BJ (cell line): ENCODE measurements around the gene UBQLN4. TPM values are rescaled to one million over a fixed set of nuclear protein-coding genes. Genes with fewer than 3 reads are reported as not detected.

ENCODE experiments used
- CTCF ChIA-PET: fragments of 350-600 bp; formaldehyde crosslinking; extraction: SDS; loops from one replicate; lab custom pipeline; 2021; ENCODE audit warnings: antibody characterized with exemption, inconsistent platforms; lab: Yijun Ruan, JAX
- POLR2A ChIA-PET: fragments of 300-600 bp; sonication (Branson Sonifier 250); formaldehyde crosslinking; extraction: SDS; loops from one replicate; lab custom pipeline; 2021; ENCODE audit warnings: antibody characterized with exemption; lab: Charles Lee
- DNase-seq: peaks from one replicate; pipeline ENCODE4 v3.0.0-alpha.2; 2011; ENCODE audit warnings: low read depth
- H3K27me3 ChIP-seq: 2 replicates; pipeline ENCODE4 v1.6.0; 2011; ENCODE audit warnings: low read length; ENCODE audit not compliant: control insufficient read depth, insufficient read depth
- H3K36me3 ChIP-seq: 2 replicates; pipeline ENCODE4 v1.5.1; 2011; ENCODE audit warnings: low read length; ENCODE audit not compliant: control insufficient read depth, insufficient read depth
- H3K4me3 ChIP-seq: 2 replicates; pipeline ENCODE4 v1.5.1; 2011; ENCODE audit warnings: low read depth, mild to moderate bottlenecking, control low read depth, low read length
- polyA plus RNA-seq: library from polyadenylated mRNA; depleted of rRNA; stranded (reverse); fragments of >200 nt; gene quantifications from 2 replicates; pipeline ENCODE4 v1.2.3, GENCODE V29; 2011
- TF ChIP-seq, protein P1 (sequence below): IDR thresholded peaks from 2 replicates; pipeline ENCODE4 v1.5.1; 2011; ENCODE audit warnings: low read depth, mild to moderate bottlenecking, control low read depth, inconsistent platforms, low read length, moderate library complexity; ENCODE audit not compliant: insufficient read depth

Gene UBQLN4
- polyA plus RNA-seq, 1 experiment: 28.3 TPM

DNA sequence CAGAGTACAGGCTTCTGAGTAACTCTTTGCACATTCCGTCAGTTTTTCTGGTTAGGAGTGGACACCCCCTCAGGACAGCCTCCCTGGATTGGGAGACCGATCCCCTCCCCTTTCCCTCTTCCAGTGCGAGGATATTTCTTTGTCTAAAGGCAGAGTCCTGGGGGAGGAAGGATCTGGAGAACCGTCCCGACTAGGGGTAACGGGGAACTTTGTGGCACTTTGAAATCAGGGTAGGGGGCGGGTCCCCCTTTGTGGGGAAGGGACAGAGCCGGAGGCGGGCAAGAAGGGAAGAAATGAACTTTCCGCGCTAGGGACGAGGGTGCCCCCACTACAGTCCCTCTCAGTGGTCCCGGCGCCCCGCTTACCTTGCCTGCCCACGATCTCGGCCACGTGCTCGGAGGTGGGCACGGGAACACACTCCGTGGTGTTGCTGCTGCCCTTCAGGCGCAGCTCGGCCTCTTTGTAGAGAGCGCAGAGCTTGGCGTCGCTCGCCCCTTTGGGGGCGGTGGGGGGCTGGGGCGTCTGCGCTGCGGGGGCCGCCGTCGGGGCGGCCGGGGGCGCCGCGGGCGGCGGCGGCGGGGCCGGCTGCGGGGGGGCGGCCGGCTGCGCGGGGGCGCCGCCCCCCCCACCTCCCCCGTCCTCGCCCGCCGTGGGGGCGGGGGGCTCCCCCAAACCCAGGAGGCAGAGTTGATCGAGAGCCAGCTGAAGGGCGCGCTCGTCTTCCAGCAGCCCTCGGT is 27.8 kb upstream of the UBQLN4 start:
- ChIA-PET CTCF (interaction anchor here (0.9 to 4.7 kb wide), 2 partner anchors 49 to 145 kb away, joined by 3 to 25 read pairs; no protein-coding TSS in a partner anchor), POLR2A (interaction anchor here (0.6 kb wide), 1 partner anchor 147 kb away, joined by 3 read pairs; no protein-coding TSS in a partner anchor)
- no peaks in the 10 kb centered on the region for H3K27me3 ChIP-seq
- no peak for DNase-seq
- H3K36me3 ChIP-seq: peaks cover 1% of the 10 kb centered on the region; the same call in 1 of the 2 replicates
- peak overlapping the region; percentile 64 for H3K4me3 ChIP-seq
- TF ChIP-seq, protein P1, sequence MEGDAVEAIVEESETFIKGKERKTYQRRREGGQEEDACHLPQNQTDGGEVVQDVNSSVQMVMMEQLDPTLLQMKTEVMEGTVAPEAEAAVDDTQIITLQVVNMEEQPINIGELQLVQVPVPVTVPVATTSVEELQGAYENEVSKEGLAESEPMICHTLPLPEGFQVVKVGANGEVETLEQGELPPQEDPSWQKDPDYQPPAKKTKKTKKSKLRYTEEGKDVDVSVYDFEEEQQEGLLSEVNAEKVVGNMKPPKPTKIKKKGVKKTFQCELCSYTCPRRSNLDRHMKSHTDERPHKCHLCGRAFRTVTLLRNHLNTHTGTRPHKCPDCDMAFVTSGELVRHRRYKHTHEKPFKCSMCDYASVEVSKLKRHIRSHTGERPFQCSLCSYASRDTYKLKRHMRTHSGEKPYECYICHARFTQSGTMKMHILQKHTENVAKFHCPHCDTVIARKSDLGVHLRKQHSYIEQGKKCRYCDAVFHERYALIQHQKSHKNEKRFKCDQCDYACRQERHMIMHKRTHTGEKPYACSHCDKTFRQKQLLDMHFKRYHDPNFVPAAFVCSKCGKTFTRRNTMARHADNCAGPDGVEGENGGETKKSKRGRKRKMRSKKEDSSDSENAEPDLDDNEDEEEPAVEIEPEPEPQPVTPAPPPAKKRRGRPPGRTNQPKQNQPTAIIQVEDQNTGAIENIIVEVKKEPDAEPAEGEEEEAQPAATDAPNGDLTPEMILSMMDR: no peak

DNA sequence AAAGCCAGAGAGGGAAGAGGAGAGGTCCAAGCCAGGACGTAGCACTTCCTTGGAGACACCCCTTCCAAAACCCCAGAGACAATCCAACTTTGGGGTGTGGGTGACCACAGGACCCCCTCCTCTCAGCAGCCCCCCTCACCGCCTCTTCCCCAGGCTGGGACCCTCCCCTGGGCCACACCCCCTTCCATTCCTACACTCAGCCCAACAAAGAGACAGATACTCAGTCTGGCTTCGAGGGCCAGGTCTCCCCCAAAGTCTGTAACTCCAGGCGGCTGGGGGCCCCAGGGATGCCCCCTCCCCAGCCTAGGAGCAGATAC is 27.2 kb upstream of the UBQLN4 start:
- no peak for DNase-seq
- ChIA-PET CTCF (interaction anchor here (0.6 to 1.2 kb wide), 2 partner anchors 53 to 97 kb away, joined by 3 read pairs; no protein-coding TSS in a partner anchor), POLR2A (no interaction called here)
- Histone ChIP-seq H3K27me3 (no peaks in the 10 kb centered on the region), H3K4me3 (peak overlapping the region; percentile 64), H3K36me3 (peaks cover 1% of the 10 kb centered on the region; the same call in 1 of the 2 replicates)
- TF ChIP-seq, protein P1: no peak

DNA sequence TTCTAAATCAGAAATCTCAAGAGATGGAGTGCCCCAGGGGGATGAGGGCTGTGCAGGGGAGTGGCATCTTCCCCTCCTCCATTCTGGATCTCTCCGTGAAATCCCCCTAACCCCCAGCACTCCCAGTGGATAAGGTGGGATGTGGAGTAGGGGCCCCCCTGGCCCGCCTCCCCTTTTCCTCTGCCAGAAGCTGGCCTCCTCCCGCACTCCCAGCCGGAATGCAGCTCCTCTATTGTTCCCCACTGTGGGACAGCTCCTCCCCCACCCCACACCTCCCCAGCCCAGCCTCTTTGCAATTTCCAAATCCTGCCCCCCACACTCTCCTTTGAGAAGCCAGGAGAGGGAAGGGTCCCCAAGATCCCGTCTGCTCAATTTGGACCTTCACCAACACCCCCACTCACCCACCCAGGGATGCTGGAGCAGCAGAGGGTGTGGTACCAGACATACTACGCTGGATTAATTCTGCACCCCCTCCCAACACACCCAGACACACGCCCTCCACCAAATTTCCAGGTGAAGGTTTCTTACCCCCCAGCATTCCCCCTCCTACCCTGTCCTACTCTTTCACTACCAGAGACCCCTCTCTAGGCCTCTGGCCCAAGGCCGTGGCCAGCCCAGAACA is 26.8 kb upstream of the UBQLN4 start:
- ChIA-PET CTCF (interaction anchor here (0.6 to 1.2 kb wide), 3 partner anchors 54 to 112 kb away, joined by 3 read pairs; no protein-coding TSS in a partner anchor), POLR2A (no interaction called here)
- Histone ChIP-seq H3K27me3 (no peaks in the 10 kb centered on the region), H3K4me3 (peak overlapping the region; percentile 64), H3K36me3 (peaks cover 1% of the 10 kb centered on the region; the same call in 1 of the 2 replicates)
- TF ChIP-seq, protein P1: no peak
- DNase-seq: no peak

DNA sequence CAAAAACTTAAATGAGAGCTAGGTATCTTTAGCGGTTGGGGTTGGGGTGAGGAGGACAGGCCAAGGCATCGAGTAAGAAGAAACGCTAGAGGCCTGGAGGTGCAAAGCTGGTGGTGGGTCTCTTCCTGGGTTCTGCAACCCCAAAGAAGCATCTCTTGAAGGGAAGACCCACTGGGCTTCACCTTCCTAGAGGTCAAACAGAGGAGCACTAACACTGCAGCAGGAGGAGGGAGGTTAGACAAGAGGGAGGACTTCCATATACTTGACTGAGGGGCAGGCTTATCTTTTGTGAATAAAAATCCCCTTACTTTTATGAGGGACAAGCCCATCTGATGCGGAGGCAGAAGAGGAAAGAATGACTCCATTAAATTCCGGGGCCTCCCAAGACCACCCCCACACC is 26.2 kb upstream of the UBQLN4 start:
- no peak for DNase-seq
- peaks cover 1% of the 10 kb centered on the region; the same call in 1 of the 2 replicates for H3K36me3 ChIP-seq
- ChIA-PET CTCF (interaction anchor here (0.6 to 1.2 kb wide), 2 partner anchors 54 to 112 kb away, joined by 3 read pairs; no protein-coding TSS in a partner anchor), POLR2A (interaction anchor here (0.7 kb wide), 1 partner anchor 40 kb away, joined by 4 read pairs; no protein-coding TSS in a partner anchor)
- H3K4me3 ChIP-seq: peak overlapping the region; percentile 64; the same call in 1 of the 2 replicates
- TF ChIP-seq, protein P1: no peak
- no peaks in the 10 kb centered on the region for H3K27me3 ChIP-seq

DNA sequence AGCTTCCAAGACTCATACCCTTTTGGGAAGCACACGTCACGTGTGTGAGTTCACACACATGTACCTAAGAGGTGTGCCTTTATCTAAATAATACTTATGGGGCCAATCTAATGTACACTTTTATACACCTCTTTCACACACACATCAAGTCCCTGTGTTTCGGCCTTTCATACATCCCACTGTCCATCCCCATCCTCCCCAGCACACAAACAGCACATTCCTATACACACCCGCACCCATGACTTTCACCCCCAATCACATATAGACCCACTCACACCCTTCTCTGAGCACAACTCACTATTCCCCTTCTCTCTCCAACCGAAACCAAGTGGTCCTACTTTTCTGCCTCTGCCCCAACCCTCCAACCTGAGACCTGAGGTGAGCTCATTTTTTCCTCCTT is 25.1 kb upstream of the UBQLN4 start:
- TF ChIP-seq, protein P1: no peak
- Histone ChIP-seq H3K4me3 (no peak overlapping the region), H3K27me3 (no peaks in the 10 kb centered on the region), H3K36me3 (0 out of 2 replicates have a peak, but pooled peaks cover 1% of the 10 kb centered on the region)
- CTCF ChIA-PET: interaction anchor here (0.6 to 1.5 kb wide), 3 partner anchors 11 to 267 kb away, joined by 3 to 4 read pairs (median 3); partner anchors contain the start of gene ARHGEF2
- DNase-seq: no peak
- POLR2A ChIA-PET: no interaction called here
